AML-193 (cell line): Measurements from ENCODE around the gene SPATA46.

Source experiments
- DNase-seq, 2 experiments: peaks; one replicate each; lab custom pipeline; 2025; lab: John Stamatoyannopoulos, UW

Gene SPATA46

GRCh38 chr1:162390396-162391185, 13.9 kb upstream of the SPATA46 start:
- DNase-seq = no peak

- no peak for DNase-seq
Observed at GRCh38 chr1:162389971-162390370, 13.3 kb upstream of the SPATA46 start.

GRCh38 chr1:162389021-162389818, 12.6 kb upstream of the SPATA46 start:
- DNase-seq = no peak

GRCh38 chr1:162388615-162389014, 12.0 kb upstream of the SPATA46 start:
- no peak for DNase-seq

- DNase-seq = no peak
Observed at GRCh38 chr1:162388083-162388594, 11.5 kb upstream of the SPATA46 start.

- DNase-seq = no peak
Observed at GRCh38 chr1:162387226-162388082, 10.8 kb upstream of the SPATA46 start.

GRCh38 chr1:162386292-162387225, 9.9 kb upstream of the SPATA46 start:
- DNase-seq = no peak

GRCh38 chr1:162385702-162386101, 9.0 kb upstream of the SPATA46 start:
- DNase-seq = no peak

- no peak for DNase-seq
Observed at GRCh38 chr1:162385280-162385623, 8.6 kb upstream of the SPATA46 start.

GRCh38 chr1:162384601-162385279, 8.1 kb upstream of the SPATA46 start:
- no peak for DNase-seq

GRCh38 chr1:162384116-162384515, 7.5 kb upstream of the SPATA46 start:
- no peak for DNase-seq

GRCh38 chr1:162383516-162383915, 6.9 kb upstream of the SPATA46 start:
- no peak for DNase-seq

- no peak for DNase-seq
Observed at GRCh38 chr1:162383091-162383490, 6.4 kb upstream of the SPATA46 start.

- no peak for DNase-seq
Observed at GRCh38 chr1:162381941-162382750, 5.5 kb upstream of the SPATA46 start.

GRCh38 chr1:162381383-162381782, 4.7 kb upstream of the SPATA46 start, which contains the start of gene C1orf226:
Gene C1orf226 (plus strand): TSS chr1:162381728. CDS start chr1:162381902, 174 bp downstream.
- no peak for DNase-seq

GRCh38 chr1:162380061-162380846, 3.6 kb upstream of the SPATA46 start:
- no peak for DNase-seq

GRCh38 chr1:162375463-162375862, 1.2 kb downstream of the SPATA46 start:
- no peak for DNase-seq

- DNase-seq = no peak
Observed at GRCh38 chr1:162374406-162374805, 2.2 kb downstream of the SPATA46 start.
